Measurements from ENCODE around the gene COL6A2.

The COL6A2 gene

DNA sequence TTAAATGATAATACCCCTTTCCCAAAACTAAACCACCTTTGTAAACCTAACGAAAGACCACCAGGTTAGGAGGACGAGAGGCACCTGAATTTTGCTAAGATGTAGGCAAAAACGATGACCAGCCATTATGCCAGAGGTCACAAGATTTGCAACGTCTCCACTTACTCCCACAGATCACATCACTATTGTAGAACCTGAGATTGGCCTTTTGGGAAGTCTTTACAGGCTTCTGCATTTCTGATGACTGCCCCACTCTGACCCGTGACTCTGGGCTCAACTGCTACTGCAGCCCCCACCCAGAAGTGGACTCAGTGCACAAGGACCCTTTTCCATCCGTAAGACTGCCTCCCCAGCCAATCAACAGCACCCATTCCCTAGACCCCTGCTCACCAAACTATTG is 36.4 kb upstream of the COL6A2 start:
- TF ChIP-seq TEAD4 (IDR thresholded peaks at IDR 0.05) (no peak), CEBPB (IDR thresholded peaks at IDR 0.05) (no peak), ZBTB7A (IDR thresholded peaks at IDR 0.05; ENCODE audit: low read depth) (no peak), EP300 (IDR thresholded peaks at IDR 0.05; ENCODE audit: borderline replicate concordance) (no peak), RAD21 (IDR thresholded peaks at IDR 0.05; ENCODE audit: low read depth) (no peak), CREB1 (IDR thresholded peaks at IDR 0.05; ENCODE audit: low read depth) (no peak), TCF12 (IDR thresholded peaks at IDR 0.05; ENCODE audit: low read depth) (no peak), FOXM1 (IDR thresholded peaks at IDR 0.05; ENCODE audit: borderline replicate concordance, low read depth) (no peak), YY1 (IDR thresholded peaks at IDR 0.05; ENCODE audit: low read depth) (no peak), EGR1 (IDR thresholded peaks at IDR 0.05) (no peak)
- TF ChIP-seq, protein P1, sequence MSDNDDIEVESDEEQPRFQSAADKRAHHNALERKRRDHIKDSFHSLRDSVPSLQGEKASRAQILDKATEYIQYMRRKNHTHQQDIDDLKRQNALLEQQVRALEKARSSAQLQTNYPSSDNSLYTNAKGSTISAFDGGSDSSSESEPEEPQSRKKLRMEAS (IDR thresholded peaks at IDR 0.05), result no peak
- TF ChIP-seq, protein P2, sequence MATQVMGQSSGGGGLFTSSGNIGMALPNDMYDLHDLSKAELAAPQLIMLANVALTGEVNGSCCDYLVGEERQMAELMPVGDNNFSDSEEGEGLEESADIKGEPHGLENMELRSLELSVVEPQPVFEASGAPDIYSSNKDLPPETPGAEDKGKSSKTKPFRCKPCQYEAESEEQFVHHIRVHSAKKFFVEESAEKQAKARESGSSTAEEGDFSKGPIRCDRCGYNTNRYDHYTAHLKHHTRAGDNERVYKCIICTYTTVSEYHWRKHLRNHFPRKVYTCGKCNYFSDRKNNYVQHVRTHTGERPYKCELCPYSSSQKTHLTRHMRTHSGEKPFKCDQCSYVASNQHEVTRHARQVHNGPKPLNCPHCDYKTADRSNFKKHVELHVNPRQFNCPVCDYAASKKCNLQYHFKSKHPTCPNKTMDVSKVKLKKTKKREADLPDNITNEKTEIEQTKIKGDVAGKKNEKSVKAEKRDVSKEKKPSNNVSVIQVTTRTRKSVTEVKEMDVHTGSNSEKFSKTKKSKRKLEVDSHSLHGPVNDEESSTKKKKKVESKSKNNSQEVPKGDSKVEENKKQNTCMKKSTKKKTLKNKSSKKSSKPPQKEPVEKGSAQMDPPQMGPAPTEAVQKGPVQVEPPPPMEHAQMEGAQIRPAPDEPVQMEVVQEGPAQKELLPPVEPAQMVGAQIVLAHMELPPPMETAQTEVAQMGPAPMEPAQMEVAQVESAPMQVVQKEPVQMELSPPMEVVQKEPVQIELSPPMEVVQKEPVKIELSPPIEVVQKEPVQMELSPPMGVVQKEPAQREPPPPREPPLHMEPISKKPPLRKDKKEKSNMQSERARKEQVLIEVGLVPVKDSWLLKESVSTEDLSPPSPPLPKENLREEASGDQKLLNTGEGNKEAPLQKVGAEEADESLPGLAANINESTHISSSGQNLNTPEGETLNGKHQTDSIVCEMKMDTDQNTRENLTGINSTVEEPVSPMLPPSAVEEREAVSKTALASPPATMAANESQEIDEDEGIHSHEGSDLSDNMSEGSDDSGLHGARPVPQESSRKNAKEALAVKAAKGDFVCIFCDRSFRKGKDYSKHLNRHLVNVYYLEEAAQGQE (IDR thresholded peaks at IDR 0.05; ENCODE audit: low read depth), result no peak

DNA sequence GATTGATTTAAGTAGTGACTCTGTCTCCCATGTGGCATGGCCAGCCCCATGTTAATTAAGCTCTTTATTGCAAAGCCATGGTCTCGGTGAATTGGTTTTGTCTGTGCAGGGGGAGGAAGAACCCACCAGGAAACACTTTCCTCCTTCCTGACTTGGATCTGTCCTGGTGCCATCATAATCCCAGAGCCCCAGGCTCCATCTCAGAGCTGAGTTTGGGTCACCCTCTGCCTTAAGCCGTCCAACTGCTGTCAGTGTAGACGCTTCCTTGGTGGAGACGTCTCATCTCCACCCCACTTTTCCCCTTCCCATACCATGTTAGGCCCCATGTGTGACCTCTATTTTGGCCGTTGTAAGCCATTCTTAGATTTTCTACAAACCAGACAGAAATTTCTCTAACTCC is 36.0 kb upstream of the COL6A2 start:
- TF ChIP-seq EP300 (IDR thresholded peaks at IDR 0.05; ENCODE audit: borderline replicate concordance), result no peak
- no peak for TF ChIP-seq RAD21 (IDR thresholded peaks at IDR 0.05; ENCODE audit: low read depth)
- no peak for TF ChIP-seq YY1 (IDR thresholded peaks at IDR 0.05; ENCODE audit: low read depth)

DNA sequence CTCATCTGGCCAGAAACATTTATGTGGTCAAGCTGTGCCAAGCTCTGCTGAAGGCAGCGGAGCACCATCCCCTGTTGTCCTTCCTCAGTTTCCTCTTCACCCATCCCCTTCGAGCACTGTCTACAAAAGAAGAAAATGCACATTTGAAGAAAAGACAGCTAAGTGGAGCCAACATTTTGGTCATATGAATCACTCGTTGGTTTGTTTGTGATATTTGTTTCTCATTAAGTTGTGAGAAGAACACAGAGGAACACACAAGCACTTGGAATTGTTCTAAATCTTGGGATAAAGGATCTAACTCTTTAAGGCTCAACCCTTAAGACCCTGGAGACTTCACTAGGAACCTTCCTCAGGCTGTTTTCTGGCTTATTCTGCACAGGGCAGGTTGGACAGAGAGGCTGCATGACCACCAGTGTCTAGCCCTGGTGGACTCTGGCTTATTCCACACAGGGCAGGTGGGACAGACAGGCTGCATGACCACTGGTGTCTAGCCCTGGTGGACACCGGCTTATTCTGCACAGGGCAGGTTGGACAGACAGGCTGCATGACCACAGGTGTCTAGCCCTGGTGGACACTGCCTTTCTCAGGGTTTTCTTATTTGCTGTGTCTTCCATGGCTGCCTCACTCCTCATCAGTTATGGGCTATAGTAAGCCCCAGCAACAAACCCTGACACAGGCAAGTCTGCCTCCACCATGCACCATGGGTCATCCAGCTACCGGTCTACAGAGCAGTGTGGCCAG is 35.3 kb upstream of the COL6A2 start:
- TF ChIP-seq NFIC (IDR thresholded peaks at IDR 0.05) (no peak), ZBTB7A (IDR thresholded peaks at IDR 0.05; ENCODE audit: low read depth) (no peak), TAF1 (IDR thresholded peaks at IDR 0.05; ENCODE audit: low read depth) (no peak), RAD21 (IDR thresholded peaks at IDR 0.05; ENCODE audit: low read depth) (no peak), EP300 (IDR thresholded peaks at IDR 0.05; ENCODE audit: borderline replicate concordance) (no peak), CEBPB (IDR thresholded peaks at IDR 0.05) (no peak)

DNA sequence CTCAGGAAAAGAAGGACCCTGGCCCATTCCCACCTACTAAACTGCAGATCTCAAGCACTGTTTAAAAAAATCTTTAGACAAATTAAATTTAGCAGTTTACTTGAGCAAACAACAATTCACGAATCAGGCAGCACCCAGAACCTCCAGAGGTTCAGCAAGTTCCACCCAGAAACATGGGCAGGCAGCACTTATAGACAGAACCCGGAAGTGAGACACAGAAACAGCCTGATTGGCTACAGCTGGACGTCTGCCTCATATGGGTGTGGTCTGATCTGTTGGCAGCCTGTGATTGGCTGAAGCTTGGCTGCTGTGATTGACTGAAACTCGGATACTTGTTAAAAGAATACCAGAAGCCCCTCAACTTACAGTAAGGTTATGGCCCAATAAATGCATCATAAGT is 34.7 kb upstream of the COL6A2 start:
- TF ChIP-seq EGR1 (IDR thresholded peaks at IDR 0.05), result no peak
- TF ChIP-seq CEBPB (IDR thresholded peaks at IDR 0.05), result no peak
- TF ChIP-seq RAD21 (IDR thresholded peaks at IDR 0.05; ENCODE audit: low read depth), result no peak
- TF ChIP-seq, protein P3, sequence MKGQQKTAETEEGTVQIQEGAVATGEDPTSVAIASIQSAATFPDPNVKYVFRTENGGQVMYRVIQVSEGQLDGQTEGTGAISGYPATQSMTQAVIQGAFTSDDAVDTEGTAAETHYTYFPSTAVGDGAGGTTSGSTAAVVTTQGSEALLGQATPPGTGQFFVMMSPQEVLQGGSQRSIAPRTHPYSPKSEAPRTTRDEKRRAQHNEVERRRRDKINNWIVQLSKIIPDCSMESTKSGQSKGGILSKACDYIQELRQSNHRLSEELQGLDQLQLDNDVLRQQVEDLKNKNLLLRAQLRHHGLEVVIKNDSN (IDR thresholded peaks at IDR 0.05), result no peak
- TF ChIP-seq TCF12 (IDR thresholded peaks at IDR 0.05; ENCODE audit: low read depth), result no peak

DNA sequence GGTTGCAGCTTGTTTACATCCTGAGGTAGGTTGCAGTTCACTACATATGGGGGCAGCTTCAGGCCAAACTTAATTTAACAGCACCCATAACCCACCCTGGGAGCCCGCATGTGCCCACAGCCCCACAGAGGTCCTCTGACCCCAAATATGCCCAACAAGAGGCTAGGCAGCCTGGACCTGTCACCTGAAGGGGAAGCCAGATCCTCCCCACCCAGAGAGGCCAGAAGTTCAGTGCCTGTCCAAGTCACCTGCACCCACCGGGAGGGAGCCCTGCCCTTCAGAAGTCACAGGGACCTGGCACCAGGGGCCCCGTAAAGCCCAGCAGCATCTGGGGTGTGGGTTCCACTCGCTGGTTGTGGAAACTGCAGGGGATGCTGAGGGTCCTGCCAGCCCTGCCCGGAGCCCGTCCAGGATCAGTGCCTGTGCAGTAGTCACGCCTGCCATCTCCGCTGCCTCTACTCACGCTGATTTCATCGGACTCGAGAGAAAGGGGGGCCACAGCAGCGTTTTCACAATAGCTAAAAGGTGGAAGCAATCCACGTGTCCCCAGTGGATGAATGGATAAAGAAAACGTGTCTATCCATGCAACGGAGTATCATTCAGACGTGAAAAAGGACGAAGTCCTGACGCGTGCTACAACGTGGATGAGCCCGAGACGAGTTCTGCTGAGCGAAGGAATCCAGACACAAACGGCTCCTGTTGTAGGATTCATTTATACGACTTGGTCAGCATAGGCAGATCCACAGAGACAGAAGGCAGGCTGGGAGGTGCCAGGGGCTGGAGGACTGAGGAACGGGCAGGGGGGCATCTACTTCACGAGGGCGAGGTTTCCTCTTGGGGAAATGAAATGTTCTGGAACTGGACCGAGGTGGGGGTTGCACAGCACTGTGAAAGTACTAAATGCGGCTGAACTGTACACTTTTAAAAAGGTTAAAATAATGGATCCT is 33.9 kb upstream of the COL6A2 start:
- no peak for TF ChIP-seq ZBTB7A (IDR thresholded peaks at IDR 0.05; ENCODE audit: low read depth)
- TF ChIP-seq, protein P3 (IDR thresholded peaks at IDR 0.05), result no peak
- TF ChIP-seq FOXM1 (IDR thresholded peaks at IDR 0.05; ENCODE audit: borderline replicate concordance, low read depth), result no peak
- TF ChIP-seq TCF12 (IDR thresholded peaks at IDR 0.05; ENCODE audit: low read depth), result no peak
- no peak for TF ChIP-seq CEBPB (IDR thresholded peaks at IDR 0.05)
- TF ChIP-seq NFIC (IDR thresholded peaks at IDR 0.05), result no peak
- TF ChIP-seq EGR1 (IDR thresholded peaks at IDR 0.05), result no peak
- TF ChIP-seq TEAD4 (IDR thresholded peaks at IDR 0.05), result no peak
- TF ChIP-seq EP300 (IDR thresholded peaks at IDR 0.05; ENCODE audit: borderline replicate concordance), result no peak

DNA sequence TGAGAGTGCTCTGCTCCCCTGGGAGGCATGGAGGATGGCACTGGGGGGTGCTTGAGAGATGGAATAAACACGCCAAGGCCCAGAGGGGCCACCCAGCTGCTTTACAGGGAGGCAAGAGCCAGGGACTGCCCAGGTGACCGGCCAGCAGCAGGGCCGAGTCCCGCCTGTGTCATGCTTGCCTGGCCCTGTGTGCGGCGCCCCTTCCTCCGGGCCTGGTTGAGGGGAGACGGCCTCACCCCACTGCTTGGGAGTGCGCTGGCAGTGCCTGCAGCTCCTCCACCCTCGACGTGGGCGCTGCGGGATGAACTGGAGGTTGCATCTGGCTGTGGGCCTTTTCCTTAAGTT is 33.1 kb upstream of the COL6A2 start:
- TF ChIP-seq, protein P2 (IDR thresholded peaks at IDR 0.05; ENCODE audit: low read depth), result no peak
- TF ChIP-seq CREB1 (IDR thresholded peaks at IDR 0.05; ENCODE audit: low read depth) (no peak), RAD21 (IDR thresholded peaks at IDR 0.05; ENCODE audit: low read depth) (no peak), TAF1 (IDR thresholded peaks at IDR 0.05; ENCODE audit: low read depth) (no peak), NFIC (IDR thresholded peaks at IDR 0.05) (no peak), YY1 (IDR thresholded peaks at IDR 0.05; ENCODE audit: low read depth) (no peak), FOXM1 (IDR thresholded peaks at IDR 0.05; ENCODE audit: borderline replicate concordance, low read depth) (no peak), CEBPB (IDR thresholded peaks at IDR 0.05) (no peak), EP300 (IDR thresholded peaks at IDR 0.05; ENCODE audit: borderline replicate concordance) (no peak), TEAD4 (IDR thresholded peaks at IDR 0.05) (no peak), EGR1 (IDR thresholded peaks at IDR 0.05) (no peak), ZBTB7A (IDR thresholded peaks at IDR 0.05; ENCODE audit: low read depth) (no peak), TCF12 (IDR thresholded peaks at IDR 0.05; ENCODE audit: low read depth) (no peak)
- TF ChIP-seq, protein P3 (IDR thresholded peaks at IDR 0.05), result no peak
- TF ChIP-seq, protein P1 (IDR thresholded peaks at IDR 0.05), result no peak

Measured in Ishikawa (cell line).